ENCODE results near the gene RTN1.

The RTN1 gene

DNA sequence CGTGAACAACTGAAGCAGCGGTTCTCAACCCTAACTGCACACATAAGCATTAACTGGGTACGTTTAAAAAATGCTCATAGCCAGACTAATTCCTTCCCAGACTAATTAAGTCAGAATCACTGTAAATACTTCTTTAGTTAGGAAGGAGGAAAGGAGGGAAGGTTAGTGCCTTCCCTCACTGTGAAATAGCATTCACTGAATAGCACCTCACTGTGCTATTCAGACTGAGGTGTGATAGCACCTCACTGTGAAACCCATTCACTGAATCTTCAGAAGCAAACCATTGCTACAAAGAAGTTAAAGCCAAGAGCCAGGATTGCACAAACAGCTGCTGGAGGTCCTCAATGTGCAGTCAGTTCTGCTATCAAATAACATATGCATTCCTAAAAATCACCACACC lies 58.8 kb downstream of the RTN1 start:
- H3K27me3 ChIP-seq (replicated peaks; ENCODE audit: control insufficient read depth, insufficient read depth, low read length): no peaks in the 10 kb centered on the region
- no peak for DNase-seq (ENCODE audit: extremely low read depth, insufficient read length)
- no peak overlapping the region for H3K4me3 ChIP-seq (replicated peaks; ENCODE audit: low read depth, low read length)
- TF ChIP-seq, protein P1, sequence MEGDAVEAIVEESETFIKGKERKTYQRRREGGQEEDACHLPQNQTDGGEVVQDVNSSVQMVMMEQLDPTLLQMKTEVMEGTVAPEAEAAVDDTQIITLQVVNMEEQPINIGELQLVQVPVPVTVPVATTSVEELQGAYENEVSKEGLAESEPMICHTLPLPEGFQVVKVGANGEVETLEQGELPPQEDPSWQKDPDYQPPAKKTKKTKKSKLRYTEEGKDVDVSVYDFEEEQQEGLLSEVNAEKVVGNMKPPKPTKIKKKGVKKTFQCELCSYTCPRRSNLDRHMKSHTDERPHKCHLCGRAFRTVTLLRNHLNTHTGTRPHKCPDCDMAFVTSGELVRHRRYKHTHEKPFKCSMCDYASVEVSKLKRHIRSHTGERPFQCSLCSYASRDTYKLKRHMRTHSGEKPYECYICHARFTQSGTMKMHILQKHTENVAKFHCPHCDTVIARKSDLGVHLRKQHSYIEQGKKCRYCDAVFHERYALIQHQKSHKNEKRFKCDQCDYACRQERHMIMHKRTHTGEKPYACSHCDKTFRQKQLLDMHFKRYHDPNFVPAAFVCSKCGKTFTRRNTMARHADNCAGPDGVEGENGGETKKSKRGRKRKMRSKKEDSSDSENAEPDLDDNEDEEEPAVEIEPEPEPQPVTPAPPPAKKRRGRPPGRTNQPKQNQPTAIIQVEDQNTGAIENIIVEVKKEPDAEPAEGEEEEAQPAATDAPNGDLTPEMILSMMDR (IDR thresholded peaks at IDR 0.05; ENCODE audit: insufficient read depth, low read length, poor library complexity, severe bottlenecking): no peak
- H3K36me3 ChIP-seq (ENCODE audit: control insufficient read depth, insufficient read depth, low read length): no peaks in the 10 kb centered on the region

- TF ChIP-seq, protein P1 (IDR thresholded peaks at IDR 0.05; ENCODE audit: insufficient read depth, low read length, poor library complexity, severe bottlenecking): no peak
- Histone ChIP-seq H3K27me3 (replicated peaks; ENCODE audit: control insufficient read depth, insufficient read depth, low read length) (no peaks in the 10 kb centered on the region), H3K4me3 (replicated peaks; ENCODE audit: low read depth, low read length) (no peak overlapping the region), H3K36me3 (ENCODE audit: control insufficient read depth, insufficient read depth, low read length) (no peaks in the 10 kb centered on the region)
- DNase-seq (ENCODE audit: extremely low read depth, insufficient read length): no peak
These were observed 59.5 kb downstream of the RTN1 start for GRCh38 chr14:59811073-59811472.

GRCh38 chr14:59803052-59803540 lies 67.5 kb downstream of the RTN1 start:
- no peak for DNase-seq (ENCODE audit: extremely low read depth, insufficient read length)
- no peak overlapping the region for H3K4me3 ChIP-seq (replicated peaks; ENCODE audit: low read depth, low read length)
- H3K36me3 ChIP-seq (ENCODE audit: control insufficient read depth, insufficient read depth, low read length): no peaks in the 10 kb centered on the region
- TF ChIP-seq, protein P1 (IDR thresholded peaks at IDR 0.05; ENCODE audit: insufficient read depth, low read length, poor library complexity, severe bottlenecking): no peak
- no peaks in the 10 kb centered on the region for H3K27me3 ChIP-seq (replicated peaks; ENCODE audit: control insufficient read depth, insufficient read depth, low read length)

DNA sequence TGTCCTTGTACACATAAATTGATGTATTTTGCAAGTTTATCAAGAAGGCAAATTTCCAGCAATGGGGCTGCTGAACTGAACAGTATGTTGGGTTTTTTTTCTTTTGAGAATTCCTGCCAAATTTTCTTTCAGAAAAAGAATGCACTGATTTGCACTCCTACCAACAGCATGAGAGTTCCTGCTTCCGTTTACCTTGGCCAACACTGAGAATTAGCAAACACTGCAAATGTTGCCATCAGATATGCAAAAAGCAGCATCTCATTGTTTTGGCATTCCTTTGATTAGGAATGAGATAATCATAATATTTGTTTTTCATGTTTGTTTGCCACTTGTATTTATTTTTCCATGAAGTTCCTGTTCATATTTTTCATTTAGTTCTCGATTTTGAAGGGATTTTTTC lies 82.4 kb downstream of the RTN1 start:
- Histone ChIP-seq H3K27me3 (replicated peaks; ENCODE audit: control insufficient read depth, insufficient read depth, low read length) (no peaks in the 10 kb centered on the region), H3K36me3 (ENCODE audit: control insufficient read depth, insufficient read depth, low read length) (no peaks in the 10 kb centered on the region), H3K4me3 (replicated peaks; ENCODE audit: low read depth, low read length) (no peak overlapping the region)
- no peak for DNase-seq (ENCODE audit: extremely low read depth, insufficient read length)
- TF ChIP-seq, protein P1 (IDR thresholded peaks at IDR 0.05; ENCODE audit: insufficient read depth, low read length, poor library complexity, severe bottlenecking): no peak

GRCh38 chr14:59787045-59787674 lies 83.4 kb downstream of the RTN1 start:
- no peak for DNase-seq (ENCODE audit: extremely low read depth, insufficient read length)

More at GRCh38 chr14:59787045-59787674, 83.4 kb downstream of the RTN1 start:
- TF ChIP-seq, protein P1 (IDR thresholded peaks at IDR 0.05; ENCODE audit: insufficient read depth, low read length, poor library complexity, severe bottlenecking): no peak
- no peaks in the 10 kb centered on the region for H3K36me3 ChIP-seq (ENCODE audit: control insufficient read depth, insufficient read depth, low read length)
- H3K4me3 ChIP-seq (replicated peaks; ENCODE audit: low read depth, low read length): no peak overlapping the region
- no peaks in the 10 kb centered on the region for H3K27me3 ChIP-seq (replicated peaks; ENCODE audit: control insufficient read depth, insufficient read depth, low read length)

Measured in GM06990 (cell line).